ENCODE measurements around the gene MED27. TPM values are rescaled to one million over a fixed set of nuclear protein-coding genes. Genes with fewer than 3 reads are reported as not detected.
A peak's percentile ranks its signal among the peaks of the same experiment; 100 is the strongest.

Gene MED27
- total and polyA plus RNA-seq, 8 donors = 0.87 to 21.9 (median 12.7) TPM

DNA sequence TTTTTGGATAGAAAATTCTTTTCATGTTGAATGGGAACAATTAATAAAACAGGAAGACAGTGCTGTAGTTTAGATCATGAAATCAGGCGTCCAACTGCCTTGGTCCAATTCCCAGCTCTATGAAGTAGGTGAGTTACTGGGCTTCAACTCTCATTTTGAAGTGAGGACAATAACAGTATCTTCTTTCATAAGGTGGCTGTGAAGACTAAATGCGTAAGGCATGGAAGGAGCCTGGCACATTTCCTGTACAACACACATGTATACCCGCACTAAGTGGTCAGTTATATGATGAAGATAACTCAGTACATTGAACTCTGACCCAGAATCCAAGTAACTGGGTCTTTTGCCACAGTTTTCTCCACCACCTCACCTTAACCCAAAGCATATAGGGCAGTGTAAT lies 120.6 kb downstream of the MED27 start:
- DNase-seq = no peak
- intact Hi-C loops (cut with DNase I; ENCODE audit: low total_unique reads) = no loop called here
- no peak overlapping the region for H3K27ac ChIP-seq
- peaks cover 0 to 4% (median 0%) of the 10 kb centered on the region in 4 donors for H3K36me3 ChIP-seq
- H3K27me3 ChIP-seq = no peaks in the 10 kb centered on the region
- no peak overlapping the region for H3K4me3 ChIP-seq
- 85 to 91% (median 89%) methylated on average over 3 of the region's 3 CpGs for WGBS, 5 donors
- peaks cover 0 to 5% (median 0%) of the 10 kb centered on the region in 4 donors for H3K4me1 ChIP-seq
- no peaks in the 10 kb centered on the region for H3K9me3 ChIP-seq
- TF ChIP-seq POLR2AphosphoS5 (IDR thresholded peaks at IDR 0.05) (no peak), POLR2A (IDR thresholded peaks at IDR 0.05) (no peak), EP300 (IDR thresholded peaks at IDR 0.05) (no peak)
- TF ChIP-seq, protein P1, sequence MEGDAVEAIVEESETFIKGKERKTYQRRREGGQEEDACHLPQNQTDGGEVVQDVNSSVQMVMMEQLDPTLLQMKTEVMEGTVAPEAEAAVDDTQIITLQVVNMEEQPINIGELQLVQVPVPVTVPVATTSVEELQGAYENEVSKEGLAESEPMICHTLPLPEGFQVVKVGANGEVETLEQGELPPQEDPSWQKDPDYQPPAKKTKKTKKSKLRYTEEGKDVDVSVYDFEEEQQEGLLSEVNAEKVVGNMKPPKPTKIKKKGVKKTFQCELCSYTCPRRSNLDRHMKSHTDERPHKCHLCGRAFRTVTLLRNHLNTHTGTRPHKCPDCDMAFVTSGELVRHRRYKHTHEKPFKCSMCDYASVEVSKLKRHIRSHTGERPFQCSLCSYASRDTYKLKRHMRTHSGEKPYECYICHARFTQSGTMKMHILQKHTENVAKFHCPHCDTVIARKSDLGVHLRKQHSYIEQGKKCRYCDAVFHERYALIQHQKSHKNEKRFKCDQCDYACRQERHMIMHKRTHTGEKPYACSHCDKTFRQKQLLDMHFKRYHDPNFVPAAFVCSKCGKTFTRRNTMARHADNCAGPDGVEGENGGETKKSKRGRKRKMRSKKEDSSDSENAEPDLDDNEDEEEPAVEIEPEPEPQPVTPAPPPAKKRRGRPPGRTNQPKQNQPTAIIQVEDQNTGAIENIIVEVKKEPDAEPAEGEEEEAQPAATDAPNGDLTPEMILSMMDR (IDR thresholded peaks at IDR 0.05) = no peak

DNA sequence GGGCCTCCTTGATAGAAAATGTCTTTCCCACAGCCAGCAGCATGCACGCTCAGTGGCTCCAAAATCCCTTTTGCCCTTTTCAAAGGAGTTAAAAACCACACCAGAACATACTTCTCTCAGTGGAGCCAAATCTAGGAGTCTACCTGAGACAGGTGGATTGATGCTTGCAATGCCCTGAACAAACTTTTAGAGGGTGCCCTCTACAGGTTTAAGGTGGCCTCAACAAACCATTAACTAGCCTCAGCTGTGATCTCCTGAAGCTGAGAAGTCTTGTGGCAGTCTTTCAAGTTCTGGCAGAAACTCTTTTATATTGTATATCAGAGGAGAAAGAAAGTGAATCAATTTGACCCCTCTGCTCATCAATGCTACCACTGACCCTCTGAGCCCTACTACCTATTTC lies 125.4 kb downstream of the MED27 start:
- Histone ChIP-seq H3K27ac (no peak overlapping the region), H3K27me3 (no peaks in the 10 kb centered on the region), H3K36me3 (peaks cover 0 to 4% (median 0%) of the 10 kb centered on the region in 4 donors), H3K4me3 (no peak overlapping the region), H3K9me3 (no peaks in the 10 kb centered on the region), H3K4me1 (peaks cover 0 to 12% (median 0%) of the 10 kb centered on the region in 4 donors)
- TF ChIP-seq EP300 (IDR thresholded peaks at IDR 0.05) = no peak
- TF ChIP-seq, protein P1 (IDR thresholded peaks at IDR 0.05) = peak in 1 of 7 experiments; percentile 7
- no peak for TF ChIP-seq POLR2A (IDR thresholded peaks at IDR 0.05)
- no peak for TF ChIP-seq POLR2AphosphoS5 (IDR thresholded peaks at IDR 0.05)
- DNase-seq = no peak
- intact Hi-C loops (cut with DNase I; ENCODE audit: low total_unique reads) = no loop called here
- 90 to 100% (median 98%) methylated on average over 1 of the region's 1 CpG for WGBS, 5 donors

DNA sequence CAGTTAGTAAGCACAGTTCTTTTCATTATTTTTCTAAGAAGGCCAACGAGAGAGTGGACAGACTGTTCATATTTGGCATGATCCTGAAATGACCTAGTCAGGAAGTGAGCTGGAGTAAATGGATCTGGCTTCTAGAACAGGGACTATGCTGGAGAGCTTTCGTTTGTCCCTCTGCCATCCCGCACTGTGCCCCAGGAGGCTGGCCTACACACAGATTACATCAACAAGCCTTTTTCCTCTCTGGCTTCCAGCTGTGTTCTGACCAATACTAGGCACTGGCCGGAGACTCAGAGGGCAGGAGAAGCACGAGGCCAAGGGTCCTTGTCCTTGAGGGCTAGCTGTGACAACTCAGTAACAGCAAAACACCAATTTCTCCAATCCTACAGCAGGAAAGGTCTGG lies 127.8 kb downstream of the MED27 start:
- whole genome bisulfite sequencing, 5 donors = 45 to 68% (median 59%) methylated on average over 5 of the region's 5 CpGs
- no peak for DNase-seq
- intact Hi-C loops (cut with DNase I; ENCODE audit: low total_unique reads) = no loop called here
- Histone ChIP-seq H3K36me3 (no peaks in the 10 kb centered on the region), H3K4me3 (no peak overlapping the region), H3K4me1 (peaks cover 0 to 12% (median 0%) of the 10 kb centered on the region in 4 donors), H3K27ac (no peak overlapping the region), H3K9me3 (no peaks in the 10 kb centered on the region), H3K27me3 (no peaks in the 10 kb centered on the region)
- TF ChIP-seq POLR2AphosphoS5 (IDR thresholded peaks at IDR 0.05) (no peak), EP300 (IDR thresholded peaks at IDR 0.05) (no peak), POLR2A (IDR thresholded peaks at IDR 0.05) (no peak)
- TF ChIP-seq, protein P1 (IDR thresholded peaks at IDR 0.05) = no peak

DNA sequence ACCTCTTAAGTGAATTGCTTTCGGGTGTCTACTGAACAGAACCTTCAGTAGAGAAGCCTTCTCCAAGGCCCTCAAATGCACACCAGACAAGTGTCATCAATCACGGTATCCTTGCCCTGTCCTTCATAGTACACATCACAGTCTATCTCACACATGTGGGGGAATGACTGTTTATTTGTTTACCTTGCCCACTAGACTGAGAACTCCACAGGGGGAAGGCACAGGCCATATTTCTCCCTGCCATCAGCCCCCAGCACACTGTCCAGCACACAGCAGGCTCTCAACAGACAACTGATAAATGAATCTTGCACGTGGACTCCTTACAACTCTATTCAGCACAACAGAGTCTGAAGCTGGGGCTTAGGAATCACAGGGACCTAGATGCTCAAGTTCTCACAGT lies 128.5 kb downstream of the MED27 start:
- no peaks in the 10 kb centered on the region for H3K9me3 ChIP-seq
- intact Hi-C loops (cut with DNase I; ENCODE audit: low total_unique reads) = no loop called here
- WGBS, 5 donors = 85 to 98% (median 89%) methylated on average over 3 of the region's 3 CpGs

More for the DNA sequence above, 128.5 kb downstream of the MED27 start:
- no peak overlapping the region for H3K27ac ChIP-seq
- no peak for DNase-seq
- no peak overlapping the region for H3K4me3 ChIP-seq
- H3K4me1 ChIP-seq = peaks cover 0 to 12% (median 0%) of the 10 kb centered on the region in 4 donors
- TF ChIP-seq POLR2A (IDR thresholded peaks at IDR 0.05) = no peak
- no peak for TF ChIP-seq POLR2AphosphoS5 (IDR thresholded peaks at IDR 0.05)
- TF ChIP-seq EP300 (IDR thresholded peaks at IDR 0.05) = no peak
- TF ChIP-seq, protein P1 (IDR thresholded peaks at IDR 0.05) = no peak
- H3K36me3 ChIP-seq = no peaks in the 10 kb centered on the region
- no peaks in the 10 kb centered on the region for H3K27me3 ChIP-seq
